ENCODE data around the gene PACSIN3. TPM values are rescaled to one million over a fixed set of nuclear protein-coding genes. Genes with fewer than 3 reads are reported as not detected.
A peak's percentile ranks its signal among the peaks of the same experiment; 100 is the strongest.

PACSIN3 gene
- total and polyA plus RNA-seq, 2 of the 8 experiments (the other 6 are each of a cell fraction or from before 2014, with no cell fraction given), result 23.8 to 47.2 TPM

DNA sequence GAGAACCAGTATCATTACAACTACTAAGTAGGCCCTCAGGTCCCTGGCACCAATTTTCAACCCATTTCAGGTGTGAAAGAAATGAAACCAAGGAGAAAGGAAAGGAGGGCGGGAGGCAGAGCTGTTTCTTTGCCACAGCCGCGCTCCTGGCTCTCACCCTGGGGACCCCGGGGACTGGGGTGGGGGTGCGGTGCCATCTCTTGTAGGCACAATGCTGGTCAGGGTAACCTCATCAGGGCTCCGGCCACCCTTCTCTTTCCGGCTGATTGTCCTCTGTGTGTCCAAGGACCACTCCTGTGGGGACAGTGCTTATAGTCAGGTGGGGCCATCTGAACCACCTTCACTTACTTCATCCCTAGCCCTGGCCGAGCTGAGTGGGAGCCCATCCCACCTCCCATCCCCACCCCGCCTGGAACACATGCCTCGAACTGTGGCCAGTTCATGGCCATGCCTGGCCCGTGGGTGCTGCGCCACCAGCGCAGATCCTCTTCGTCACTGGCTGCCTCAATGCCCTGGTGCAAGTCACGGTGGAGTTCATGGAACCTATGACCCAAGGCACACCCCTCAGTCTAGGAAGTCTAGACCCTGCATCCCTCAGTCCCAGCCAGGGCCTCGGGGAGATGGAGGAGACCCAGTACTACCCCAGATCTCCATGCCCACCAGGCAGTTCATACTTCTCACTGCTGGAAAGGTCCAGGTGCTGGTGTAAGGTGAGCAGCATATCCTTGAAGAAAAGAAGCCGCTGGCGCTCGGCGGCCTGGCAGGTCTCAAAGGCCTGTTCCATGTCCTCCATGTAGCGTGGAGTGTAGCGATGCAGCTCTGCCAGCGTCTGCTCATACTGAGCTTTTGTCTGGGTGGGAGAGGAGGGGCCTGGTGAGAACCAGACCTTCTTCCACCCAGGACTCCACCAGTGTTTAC is 7.2 kb downstream of the PACSIN3 start:
- H4K5ac ChIP-seq (ENCODE audit: insufficient read length, low read depth, low read length), result no peak overlapping the region
- no peak overlapping the region for H3K4me3 ChIP-seq (ENCODE audit: extremely low read depth in 1 of 4, insufficient read depth in 2 of 4, low read depth in 3 of 4, low read length in 4 of 4)
- H2BK12ac ChIP-seq (ENCODE audit: low read depth, low read length), result 0 out of 2 replicates have a peak overlapping the region, but pooled peaks have one; percentile 27
- 90% methylated on average over 23 of the region's 23 CpGs; no CpG with 5 or more reads in 1 of the 2 experiments for WGBS, 2 experiments (ENCODE audit: extremely low coverage in 1 of 2, insufficient coverage in 1 of 2, insufficient read length in 1 of 2, insufficient replicate concordance in 2 of 2, low coverage in 1 of 2, low lambda C conversion rate in 2 of 2, missing lambda C conversion rate in 1 of 2)
- no peak overlapping the region for H3K14ac ChIP-seq (ENCODE audit: insufficient read length)
- peaks cover 0 to 8% (median 1%) of the 10 kb centered on the region in 4 experiments; a peak in 6 of 7 replicates for H3K4me1 ChIP-seq (replicated peaks in 1 of 4; ENCODE audit: control insufficient read depth in 3 of 4, insufficient read depth in 4 of 4, low read length in 3 of 4)
- no peak overlapping the region for H2AFZ ChIP-seq (ENCODE audit: low read length)
- peaks cover 9 to 18% (median 12%) of the 10 kb centered on the region in 4 experiments; a peak in 7 of 8 replicates for H3K36me3 ChIP-seq (ENCODE audit: control insufficient read depth in 2 of 4, insufficient read depth in 4 of 4, low read length in 3 of 4)
- H3K18ac ChIP-seq (ENCODE audit: extremely low read depth, low read length), result no peak overlapping the region
- H2AK5ac ChIP-seq (ENCODE audit: low read depth, low read length), result no peak overlapping the region
- DNase-seq (ENCODE audit: low read depth in 1 of 2, low spot score in 2 of 2) (no peak), FAIRE-seq (no peak)
- no peaks in the 10 kb centered on the region for H3K9me3 ChIP-seq (ENCODE audit: insufficient read depth in 2 of 2, low read depth in 1 of 2, low read length in 1 of 2)
- H3K27ac ChIP-seq (ENCODE audit: low read depth, low read length), result no peak overlapping the region
- H3K23me2 ChIP-seq (ENCODE audit: low read depth, low read length), result peaks cover 8% of the 10 kb centered on the region
- H2BK20ac ChIP-seq (ENCODE audit: low read length), result no peak overlapping the region
- H3K4ac ChIP-seq (replicated peaks; ENCODE audit: insufficient read length, low read depth, low read length), result no peak overlapping the region
- H4K20me1 ChIP-seq (replicated peaks in 1 of 2; ENCODE audit: control insufficient read depth in 1 of 2, insufficient read depth in 2 of 2, low read length in 2 of 2), result peaks cover 0 to 10% of the 10 kb centered on the region in 2 experiments
- no peak overlapping the region for H3K9ac ChIP-seq (replicated peaks in 1 of 4; ENCODE audit: extremely low read depth in 1 of 4, low read depth in 3 of 4, low read length in 3 of 4)
- H2BK120ac ChIP-seq (replicated peaks; ENCODE audit: low read depth, low read length), result no peak overlapping the region
- no peak overlapping the region for H4K91ac ChIP-seq (replicated peaks; ENCODE audit: insufficient read length, low read length)
- no peak overlapping the region for H3K4me2 ChIP-seq (ENCODE audit: insufficient read depth in 1 of 2, low read depth in 2 of 2, low read length in 2 of 2)
- no peak overlapping the region for H3K23ac ChIP-seq (ENCODE audit: insufficient read length)
- no peak overlapping the region for H3K56ac ChIP-seq (replicated peaks; ENCODE audit: insufficient read length, low read depth, low read length)
- no peak overlapping the region for H2BK5ac ChIP-seq (ENCODE audit: low read depth, low read length)
- no peaks in the 10 kb centered on the region for H3K27me3 ChIP-seq (replicated peaks in 1 of 4; ENCODE audit: control insufficient read depth in 3 of 4, extremely low read depth in 1 of 4, insufficient read depth in 3 of 4, low read length in 3 of 4)
- ChIA-PET CTCF (ENCODE audit: partially characterized antibody) (interaction anchor here (0.8 to 16.6 kb wide), 35 partner anchors 9 to 530 kb away, joined by 3 to 247 read pairs (median 5); partner anchors contain the start of genes ACP2, DDB2, MYBPC3 and NR1H3), POLR2A (ENCODE audit: partially characterized antibody) (interaction anchor here (0.8 to 4.5 kb wide), 9 partner anchors 8 to 80 kb away, joined by 3 to 35 read pairs (median 12); partner anchors contain the start of genes ACP2, DDB2, NR1H3 and PACSIN3)
- H3K79me1 ChIP-seq (ENCODE audit: low read depth, low read length), result peaks cover 10% of the 10 kb centered on the region
- H4K8ac ChIP-seq (ENCODE audit: extremely low read depth, insufficient read depth, low read length), result no peak overlapping the region
- no peak overlapping the region for H2BK15ac ChIP-seq (ENCODE audit: low read length)
- H3K79me2 ChIP-seq (ENCODE audit: control insufficient read depth in 1 of 2, insufficient read depth in 2 of 2, low read length in 2 of 2), result peaks cover 8 to 33% of the 10 kb centered on the region in 2 experiments
- no peak for TF ChIP-seq KDM1A (IDR thresholded peaks at IDR 0.05; ENCODE audit: borderline replicate concordance, low read length)
- TF ChIP-seq RAD21 (IDR thresholded peaks at IDR 0.05 in 1 of 2, conservative IDR thresholded peaks at IDR 0.05 in 1 of 2; ENCODE audit: low read depth in 2 of 2, low read length in 2 of 2), result no peak
- TF ChIP-seq ASH2L (IDR thresholded peaks at IDR 0.05; ENCODE audit: low read length), result no peak
- no peak for TF ChIP-seq RFX5 (IDR thresholded peaks at IDR 0.05; ENCODE audit: borderline replicate concordance, low read depth, low read length)
- no peak for TF ChIP-seq TAF7 (optimal IDR thresholded peaks at IDR 0.05; ENCODE audit: borderline replicate concordance, low read depth, low read length)
- TF ChIP-seq BCL11A (IDR thresholded peaks at IDR 0.05; ENCODE audit: low read depth in 2 of 2, low read length in 2 of 2), result no peak
- TF ChIP-seq, protein P1, sequence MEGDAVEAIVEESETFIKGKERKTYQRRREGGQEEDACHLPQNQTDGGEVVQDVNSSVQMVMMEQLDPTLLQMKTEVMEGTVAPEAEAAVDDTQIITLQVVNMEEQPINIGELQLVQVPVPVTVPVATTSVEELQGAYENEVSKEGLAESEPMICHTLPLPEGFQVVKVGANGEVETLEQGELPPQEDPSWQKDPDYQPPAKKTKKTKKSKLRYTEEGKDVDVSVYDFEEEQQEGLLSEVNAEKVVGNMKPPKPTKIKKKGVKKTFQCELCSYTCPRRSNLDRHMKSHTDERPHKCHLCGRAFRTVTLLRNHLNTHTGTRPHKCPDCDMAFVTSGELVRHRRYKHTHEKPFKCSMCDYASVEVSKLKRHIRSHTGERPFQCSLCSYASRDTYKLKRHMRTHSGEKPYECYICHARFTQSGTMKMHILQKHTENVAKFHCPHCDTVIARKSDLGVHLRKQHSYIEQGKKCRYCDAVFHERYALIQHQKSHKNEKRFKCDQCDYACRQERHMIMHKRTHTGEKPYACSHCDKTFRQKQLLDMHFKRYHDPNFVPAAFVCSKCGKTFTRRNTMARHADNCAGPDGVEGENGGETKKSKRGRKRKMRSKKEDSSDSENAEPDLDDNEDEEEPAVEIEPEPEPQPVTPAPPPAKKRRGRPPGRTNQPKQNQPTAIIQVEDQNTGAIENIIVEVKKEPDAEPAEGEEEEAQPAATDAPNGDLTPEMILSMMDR (IDR thresholded peaks at IDR 0.05; ENCODE audit: control extremely low read depth in 1 of 3, insufficient read depth in 1 of 3, low read depth in 1 of 3, low read length in 3 of 3), result no peak
- TF ChIP-seq SP1 (IDR thresholded peaks at IDR 0.05; ENCODE audit: low read depth, low read length), result no peak
